Right lobe of liver (tissue), 6 donors: ENCODE results near the gene OPHN1. TPM values are rescaled to one million over a fixed set of nuclear protein-coding genes. Genes with fewer than 3 reads are reported as not detected.

ENCODE experiments used
- ATAC-seq, 4 donors: fragments of 200-7000 bp; cut with Tn5 transposase; one replicate each; pipeline ENCODE4 v1.9.1; 2020; ENCODE audit warnings: mild to moderate bottlenecking in 4 of 4, moderate library complexity in 4 of 4
- DNase-seq, 3 donors: peaks; one replicate each; pipeline ENCODE4 v3.0.0-alpha.2; 2020
- H3K27ac ChIP-seq, 3 donors: fragments of 200-600 bp; one replicate each; pipeline ENCODE4 v1.8.0; 2022
- H3K27me3 ChIP-seq, 2 donors: fragments of 200-600 bp; one replicate each; pipeline ENCODE4 v1.8.0; 2022
- H3K36me3 ChIP-seq, 4 donors: fragments of 200-600 bp; sonication (generic) in 1 of 4; one replicate each; pipeline versions ENCODE4 v1.5.1 to v1.8.0; 2017 to 2022; ENCODE audit warnings: control low read depth in 1 of 4
- H3K4me1 ChIP-seq, 4 donors: fragments of 200-600 bp; sonication (generic) in 1 of 4; one replicate each; pipeline versions ENCODE4 v1.5.1 to v1.8.0; 2017 to 2022; ENCODE audit warnings: control low read depth in 1 of 4
- H3K4me3 ChIP-seq, 3 donors: fragments of 200-600 bp; one replicate each; pipeline ENCODE4 v1.8.0; 2022
- H3K9me3 ChIP-seq, 4 donors: fragments of 200-600 bp; sonication (generic) in 1 of 4; one replicate each; pipeline versions ENCODE4 v1.5.1 to v1.8.0; 2017 to 2022; ENCODE audit warnings: control low read depth in 1 of 4
- CTCF ChIP-seq, 4 donors: fragments of 200-600 bp in 3 of 4; fragments of 450-650 bp in 1 of 4; IDR thresholded peaks; one replicate each; pipeline versions ENCODE4 v1.5.1 to v1.8.0; 2016 to 2022; ENCODE audit warnings: antibody characterized with exemption in 4 of 4, mild to moderate bottlenecking in 2 of 4
- POLR2A ChIP-seq: fragments of 450-650 bp; IDR thresholded peaks from one replicate; pipeline ENCODE4 v1.6.1; 2017; ENCODE audit warnings: antibody characterized with exemption, mild to moderate bottlenecking
- WGBS: methylation state at CpG from one replicate; pipeline ENCODE4 v1.1.6; 2018; ENCODE audit warnings: low coverage, low lambda C conversion rate; ENCODE audit not compliant: insufficient coverage; ENCODE audit errors: missing lambda C conversion rate; 5-methylcytosine and 5-hydroxymethylcytosine counted together
- intact Hi-C, 2 donors: fragments of 100-400 bp; cut with DNase I; formaldehyde crosslinking; loops; one replicate each; pipeline versions ENCODE4 v1.11.2 to v1.14.1; 2022
- total RNA-seq, 6 experiments: library from RNA; depleted of rRNA in 2 of 6; stranded (reverse); fragments of >200 nt in 2 of 6; fragmentation: NEBNext Ultra II Directional in 3 of 6; extraction: Animal tissue kit (Norgen Biotek cat#: 25700) in 3 of 6; gene quantifications; one replicate each; pipeline versions ENCODE4 v1.1.0 to v1.2.4, GENCODE V29; 2016 to 2023
- donor health status: DM: no; HTN: yes; CAD: no.
- donor health status: DM: no; HTN: no; CAD: no.
- donor health status: DM: no; HTN: no; CAD: no.
- donor health status: DM: no; HTN: yes; CAD: no.
- donor health status: DM: no; HTN: yes; CAD: no.

OPHN1 gene
- total RNA-seq, 6 experiments from 2014 or later = 0.47 to 1.2 (median 0.81) TPM

DNA sequence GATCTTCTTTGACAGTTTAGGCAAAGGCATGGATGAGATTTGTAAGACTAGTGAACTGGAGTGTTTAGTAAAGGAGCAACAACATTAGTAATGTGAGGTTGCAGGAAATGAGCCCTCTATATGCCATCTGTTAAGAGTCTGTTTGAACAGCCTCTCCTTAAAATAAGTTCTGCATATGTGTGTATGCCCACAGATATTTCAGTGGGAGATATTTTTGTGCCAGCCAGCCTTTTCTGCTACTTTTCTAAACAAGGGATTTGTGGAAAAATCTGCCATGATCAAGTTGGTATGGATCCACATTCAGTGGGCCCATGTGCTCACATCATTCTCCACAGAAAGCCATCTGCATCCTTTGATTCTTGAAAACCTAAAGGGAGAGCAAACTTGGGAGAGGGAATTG is 237.7 kb downstream of the OPHN1 start:
- Histone ChIP-seq H3K4me1 (no peaks in the 10 kb centered on the region), H3K27me3 (no peaks in the 10 kb centered on the region), H3K27ac (no peak overlapping the region), H3K9me3 (no peaks in the 10 kb centered on the region), H3K4me3 (no peak overlapping the region), H3K36me3 (no peaks in the 10 kb centered on the region)
- no peak for TF ChIP-seq POLR2A
- TF ChIP-seq CTCF (IDR thresholded peaks at IDR 0.05) = no peak
- intact Hi-C loops = no loop called here
- no peak for ATAC-seq
- DNase-seq = no peak

DNA sequence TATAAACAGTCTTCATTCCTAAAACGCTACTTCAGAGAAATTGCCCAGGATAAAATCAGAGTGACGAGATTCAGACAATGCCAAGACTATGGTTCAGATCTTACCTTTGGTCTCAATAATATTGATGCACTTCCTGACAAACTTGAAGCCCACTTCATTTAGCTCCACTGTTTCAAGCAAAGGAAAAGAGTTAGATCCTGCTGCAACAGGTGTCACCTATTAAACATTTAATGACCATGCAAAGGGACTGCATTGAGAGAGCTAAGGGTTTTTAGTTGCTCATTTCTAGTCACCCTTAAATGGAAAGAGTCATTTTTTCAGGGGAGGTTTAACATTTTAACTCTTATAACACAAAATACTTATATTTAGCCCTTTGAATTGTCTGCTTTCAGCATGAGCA is 239.5 kb downstream of the OPHN1 start:
- no peaks in the 10 kb centered on the region for H3K27me3 ChIP-seq
- H3K27ac ChIP-seq = no peak overlapping the region
- TF ChIP-seq POLR2A = no peak
- TF ChIP-seq CTCF (IDR thresholded peaks at IDR 0.05) = no peak
- intact Hi-C loops = no loop called here
- no peak overlapping the region for H3K4me3 ChIP-seq
- WGBS = 69% methylated on average over 2 of the region's 2 CpGs
- H3K4me1 ChIP-seq = no peaks in the 10 kb centered on the region
- ATAC-seq (no peak), DNase-seq (no peak)
- H3K36me3 ChIP-seq = no peaks in the 10 kb centered on the region
- H3K9me3 ChIP-seq = no peaks in the 10 kb centered on the region

DNA sequence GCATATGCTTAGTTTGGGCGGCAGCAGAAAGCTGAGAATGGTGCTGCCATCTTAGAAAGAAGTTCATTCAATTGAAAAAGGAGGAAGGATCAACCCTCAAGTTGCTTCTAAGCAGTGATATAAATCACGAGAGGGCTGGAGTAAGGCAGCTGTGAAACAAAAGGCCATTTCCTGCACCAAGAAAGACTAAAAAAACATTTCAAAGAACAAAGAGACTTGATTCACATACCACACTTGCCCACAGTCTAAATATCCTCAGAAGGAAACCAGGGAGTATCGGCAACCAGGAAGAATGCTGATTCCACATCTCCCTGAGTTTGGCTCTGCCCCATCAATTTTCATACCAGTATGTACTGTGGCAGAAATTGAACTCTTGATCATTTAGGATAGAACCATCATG is 240.1 kb downstream of the OPHN1 start:
- intact Hi-C loops = no loop called here
- no peaks in the 10 kb centered on the region for H3K9me3 ChIP-seq
- DNase-seq = no peak
- H3K36me3 ChIP-seq = no peaks in the 10 kb centered on the region
- no peaks in the 10 kb centered on the region for H3K4me1 ChIP-seq
- no peak overlapping the region for H3K4me3 ChIP-seq
- ATAC-seq = no peak
- WGBS = 40% methylated on average over 3 of the region's 3 CpGs
- H3K27me3 ChIP-seq = no peaks in the 10 kb centered on the region
- TF ChIP-seq POLR2A = no peak
- TF ChIP-seq CTCF (IDR thresholded peaks at IDR 0.05) = no peak
- H3K27ac ChIP-seq = no peak overlapping the region

GRCh38 chrX:68190799-68191198 is 242.5 kb downstream of the OPHN1 start:
- no peaks in the 10 kb centered on the region for H3K4me1 ChIP-seq
- no peak overlapping the region for H3K4me3 ChIP-seq
- no peaks in the 10 kb centered on the region for H3K9me3 ChIP-seq
- DNase-seq = no peak
- intact Hi-C loops = no loop called here
- TF ChIP-seq POLR2A = no peak
- no peak for TF ChIP-seq CTCF (IDR thresholded peaks at IDR 0.05)
- H3K27me3 ChIP-seq = no peaks in the 10 kb centered on the region
- no peak overlapping the region for H3K27ac ChIP-seq
- WGBS = 28% methylated on average over 2 of the region's 2 CpGs
- no peak for ATAC-seq
- no peaks in the 10 kb centered on the region for H3K36me3 ChIP-seq

DNA sequence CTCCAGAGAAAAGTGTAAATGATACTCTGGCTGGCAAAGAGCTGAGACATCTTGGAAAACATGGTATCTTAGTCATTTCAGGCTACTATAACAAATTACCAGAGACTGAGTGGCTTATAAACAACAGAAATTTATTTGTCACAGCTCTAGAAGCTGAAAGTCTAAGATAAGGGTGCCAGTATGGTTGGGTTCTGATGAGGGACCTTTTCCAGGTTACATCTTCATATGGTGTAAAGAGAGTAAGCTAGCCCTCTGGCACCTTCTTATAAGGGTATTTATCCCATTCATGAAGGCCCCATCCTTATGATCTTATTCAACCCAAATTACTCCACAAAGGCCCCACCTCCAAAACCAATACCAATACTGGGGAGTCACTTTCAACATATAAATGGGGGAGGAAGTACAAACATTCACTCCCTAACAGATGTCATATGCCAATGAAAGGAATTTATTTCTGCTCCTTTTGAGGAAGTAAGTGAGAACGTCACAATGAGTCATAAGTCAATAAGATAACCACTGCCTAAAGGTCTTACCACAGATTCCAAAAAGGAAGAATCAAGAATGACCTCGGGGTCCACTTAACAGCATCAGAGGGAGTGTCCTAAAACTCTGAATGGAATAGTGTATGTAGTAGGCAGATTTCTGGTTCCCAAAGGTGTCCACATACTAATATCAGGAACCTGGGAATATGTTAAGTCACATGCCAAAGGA is 246.6 kb downstream of the OPHN1 start:
- WGBS = 19% methylated on average over 2 of the region's 2 CpGs
- ATAC-seq = peak in 1 of 4 donors; percentile 54

More for the DNA sequence above, 246.6 kb downstream of the OPHN1 start:
- no peak for TF ChIP-seq POLR2A
- TF ChIP-seq CTCF (IDR thresholded peaks at IDR 0.05) = no peak
- DNase-seq = no peak
- Histone ChIP-seq H3K4me1 (no peaks in the 10 kb centered on the region), H3K9me3 (no peaks in the 10 kb centered on the region), H3K4me3 (no peak overlapping the region), H3K36me3 (no peaks in the 10 kb centered on the region), H3K27ac (no peak overlapping the region), H3K27me3 (no peaks in the 10 kb centered on the region)
- intact Hi-C loops = no loop called here
